HG03575 (cell line): ENCODE data around the gene MYH2.

Experiments used
- ATAC-seq: cut with Tn5 transposase; IDR thresholded peaks from one replicate; pipeline ENCODE4 v1.9.1; 2021; ENCODE audit not compliant: unreplicated experiment, insufficient number of reproducible peaks, low FRiP score; ENCODE audit errors: extremely low read depth

The MYH2 gene

DNA sequence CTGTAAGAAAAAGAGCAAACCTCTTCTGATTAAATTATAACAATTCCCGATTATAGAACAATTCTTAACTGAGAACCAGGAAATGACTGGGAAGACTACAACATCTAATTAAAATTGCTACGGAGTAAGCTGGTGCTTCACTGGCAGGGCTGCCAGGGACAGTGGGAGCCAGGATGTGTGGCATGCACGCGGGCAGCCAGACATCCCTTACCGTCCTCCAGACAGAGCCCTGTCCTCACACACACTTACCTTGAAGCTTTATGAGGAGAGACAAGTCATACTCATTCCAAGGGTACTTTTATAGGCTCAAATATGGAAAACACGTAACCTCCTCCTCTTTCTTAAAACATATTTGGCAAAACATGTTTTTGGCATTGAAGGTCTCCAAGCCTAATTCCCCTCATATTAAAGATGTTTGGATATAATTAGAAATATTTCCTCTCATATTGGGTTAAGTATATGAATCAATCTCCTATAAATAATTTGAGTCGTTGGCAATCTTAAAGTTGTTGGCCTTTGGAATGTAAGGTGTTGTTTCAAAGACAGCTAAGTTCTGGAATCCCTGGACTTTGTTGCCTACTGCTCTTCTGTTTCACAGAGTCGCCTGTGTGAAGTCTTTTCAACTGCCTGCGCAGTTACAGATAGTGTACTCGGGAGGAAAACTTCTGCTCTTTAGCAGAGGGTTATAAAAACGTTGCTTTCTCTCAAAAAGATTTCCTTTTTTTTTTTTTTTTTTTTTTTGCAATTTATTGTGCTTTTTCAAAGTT lies 31.0 kb downstream of the MYH2 start, which contains the start of gene MYH1:
TSS of gene MYH1 (minus strand) at position 272 of the 767 bp plus-strand sequence. CDS start 1,900 bp downstream, outside the sequence.
- ATAC-seq: no peak

DNA sequence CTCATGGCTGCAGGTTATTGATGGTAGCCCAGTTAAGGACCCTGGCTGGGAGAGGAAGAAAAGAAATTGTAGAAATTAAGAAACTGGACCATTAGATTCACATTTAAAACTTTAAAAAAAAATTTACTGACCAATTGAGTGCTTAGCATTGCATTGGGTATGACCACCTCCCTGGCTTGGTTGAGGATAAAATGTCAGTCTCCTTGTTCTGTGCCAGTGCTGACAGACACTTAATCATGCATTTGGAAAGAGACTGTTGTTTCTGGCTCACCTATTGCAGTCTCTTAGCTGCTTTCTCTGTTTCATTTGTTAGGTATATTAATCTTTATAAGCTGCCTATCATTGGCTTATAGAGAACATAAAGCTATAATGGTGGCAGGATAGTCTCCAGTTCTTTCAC lies 32.8 kb downstream of the MYH2 start:
- ATAC-seq: no peak

- ATAC-seq: no peak
Measured at GRCh38 chr17:10516065-10516464, 33.4 kb downstream of the MYH2 start.

DNA sequence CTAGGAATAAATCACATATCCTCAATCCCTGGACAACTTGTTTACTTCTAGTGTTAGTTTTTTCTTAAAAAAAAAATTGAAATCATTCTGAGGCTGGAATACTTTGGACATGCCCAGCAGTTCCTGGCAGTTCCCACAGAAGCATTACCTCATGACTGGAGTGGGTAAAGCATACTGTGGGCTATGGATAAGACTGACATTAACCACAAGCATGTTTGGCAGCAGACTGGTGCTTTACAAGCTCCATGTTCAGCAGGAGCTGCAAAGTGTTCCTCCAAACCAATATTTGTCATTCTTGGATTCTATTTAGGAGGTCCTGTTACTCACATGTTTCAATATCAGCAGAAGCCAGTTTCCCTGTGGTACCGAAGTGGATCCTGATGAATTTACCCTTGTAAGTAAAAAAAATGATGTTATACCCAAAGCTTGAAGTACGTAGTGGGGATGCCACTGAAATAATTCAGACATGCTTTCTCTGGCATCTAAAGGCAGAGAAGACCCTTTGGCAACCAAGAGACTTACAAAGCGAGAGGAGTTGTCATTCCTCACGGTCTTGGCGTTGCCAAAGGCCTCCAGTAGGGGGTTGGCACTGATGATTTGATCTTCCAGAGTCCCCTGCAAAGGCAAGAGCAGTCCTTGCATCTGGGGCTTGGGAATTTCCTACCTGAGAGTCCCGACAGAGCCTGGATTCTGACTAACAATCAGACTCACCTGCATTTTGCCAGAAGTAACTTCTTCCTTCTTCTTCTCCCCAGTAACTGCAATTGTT lies 36.0 kb downstream of the MYH2 start:
- ATAC-seq: no peak

DNA sequence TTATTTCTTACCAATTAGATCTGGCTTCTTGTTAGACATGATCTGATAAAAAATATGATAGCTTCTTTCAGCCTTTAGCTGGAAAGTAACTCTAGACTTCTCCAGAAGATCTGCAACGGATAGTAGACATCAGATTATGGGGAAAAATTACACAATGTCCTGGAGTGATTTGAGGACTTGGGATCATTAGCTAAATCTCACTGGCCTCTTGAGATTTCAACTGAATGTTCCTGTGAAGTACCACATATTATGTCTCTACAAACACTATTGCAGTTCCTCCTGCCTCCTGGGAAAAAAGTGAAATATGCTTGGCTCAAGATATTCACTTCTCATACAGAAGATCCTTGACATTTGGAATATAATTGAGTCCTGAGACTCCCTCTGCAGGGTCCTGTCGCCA lies 36.6 kb downstream of the MYH2 start:
- ATAC-seq: no peak

GRCh38 chr17:10499950-10500349 lies 49.5 kb downstream of the MYH2 start:
- no peak for ATAC-seq

DNA sequence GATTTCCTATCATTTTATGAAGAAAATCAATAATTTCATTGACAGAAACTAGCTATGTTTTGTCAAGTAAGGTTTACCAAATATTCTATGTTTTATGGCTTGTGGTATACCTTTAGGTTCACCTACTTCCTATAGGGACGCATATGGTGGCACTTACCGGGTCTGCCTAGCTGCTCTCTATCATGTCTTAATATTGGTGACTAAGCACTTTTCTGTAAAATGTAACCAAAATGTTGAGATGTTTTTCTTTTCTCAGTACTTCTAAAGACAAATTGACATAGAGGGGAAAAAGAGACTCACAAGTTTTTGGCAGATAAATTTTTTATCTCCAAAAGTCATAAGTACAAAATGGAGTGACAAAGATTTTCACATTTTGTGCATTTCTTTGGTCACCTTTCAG lies 57.5 kb downstream of the MYH2 start:
- no peak for ATAC-seq

DNA sequence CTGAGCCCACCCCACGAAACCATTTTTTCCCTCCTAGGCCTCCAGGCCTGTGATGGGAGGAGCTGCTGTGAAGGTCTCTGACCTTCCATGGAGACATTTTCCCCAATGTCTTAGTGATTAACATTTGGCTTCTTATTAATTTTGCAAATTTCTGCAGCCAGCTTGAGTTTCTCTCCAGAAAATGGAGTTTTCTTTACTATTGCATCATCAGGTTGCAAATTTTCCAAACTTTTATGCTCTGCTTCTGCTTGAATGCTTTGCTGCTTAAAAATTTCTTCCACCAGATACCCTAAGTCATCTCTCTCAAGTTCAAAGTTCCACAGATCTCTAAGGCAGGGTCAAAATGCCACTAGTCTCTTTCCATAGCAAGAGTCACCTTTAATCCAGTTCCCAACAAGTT lies 67.2 kb downstream of the MYH2 start:
- ATAC-seq: no peak

- no peak for ATAC-seq
Measured at GRCh38 chr17:10477701-10478100, 71.8 kb downstream of the MYH2 start.

DNA sequence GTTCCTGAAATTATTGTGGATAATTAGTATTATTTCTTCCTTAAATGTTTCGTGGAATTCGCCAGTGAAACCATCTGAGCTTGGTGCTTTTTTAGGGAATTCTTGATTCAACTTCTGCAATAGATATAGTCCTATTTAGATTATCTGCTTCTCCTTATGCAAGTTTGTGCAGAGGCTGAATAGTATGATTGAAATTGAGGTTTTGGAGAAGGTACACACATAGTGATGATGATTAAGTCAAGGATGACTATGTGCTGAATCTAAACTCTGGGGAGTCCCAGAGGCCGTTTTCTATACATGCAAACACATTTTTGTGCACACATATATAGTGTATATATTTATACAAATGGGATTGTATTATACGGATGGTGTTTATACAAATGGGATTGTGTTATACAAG lies 74.9 kb downstream of the MYH2 start:
- no peak for ATAC-seq

GRCh38 chr17:10471858-10472257 lies 77.6 kb downstream of the MYH2 start:
- ATAC-seq: no peak
